ENCODE data around the gene CFLAR. TPM values are rescaled to one million over a fixed set of nuclear protein-coding genes. Genes with fewer than 3 reads are reported as not detected.

The CFLAR gene
- total and polyA plus RNA-seq, 2 of the 13 experiments (the other 11 are each of a cell fraction or from before 2014, with no cell fraction given): 43.8 to 92.1 TPM

- no peak for TF ChIP-seq HOXA7 (CRISPR knock-in tag; IDR thresholded peaks at IDR 0.05)
- peak; percentile 49 for TF ChIP-seq NR0B2 (CRISPR knock-in tag; IDR thresholded peaks at IDR 0.05)
- peak; percentile 86; the same call in 1 of the 2 replicates for TF ChIP-seq MED13 (CRISPR knock-in tag; IDR thresholded peaks at IDR 0.05)
- peak; percentile 100 for TF ChIP-seq ZBTB46 (CRISPR knock-in tag; IDR thresholded peaks at IDR 0.05; ENCODE audit: borderline replicate concordance)
- TF ChIP-seq KLF9 (CRISPR knock-in tag; IDR thresholded peaks at IDR 0.05; ENCODE audit: low read depth): no peak; the same call in 1 of the 2 replicates
- TF ChIP-seq DZIP1 (CRISPR knock-in tag; IDR thresholded peaks at IDR 0.05): 0 out of 2 replicates have a peak, but pooled peaks have one; percentile 64
- peak; percentile 51; the same call in 1 of the 2 replicates for TF ChIP-seq IRF9 (CRISPR knock-in tag; IDR thresholded peaks at IDR 0.05; ENCODE audit: borderline replicate concordance)
- 0 out of 2 replicates have a peak, but pooled peaks have one; percentile 11 for TF ChIP-seq ZNF557 (CRISPR knock-in tag; IDR thresholded peaks at IDR 0.05)
- TF ChIP-seq NONO (IDR thresholded peaks at IDR 0.05): no peak
- TF ChIP-seq NONO (CRISPR knock-in tag; conservative IDR thresholded peaks at IDR 0.05): 0 out of 2 replicates have a peak, but pooled peaks have one; percentile 29
- TF ChIP-seq MTF2 (CRISPR knock-in tag; IDR thresholded peaks at IDR 0.05; ENCODE audit: borderline replicate concordance): peak; percentile 89
- TF ChIP-seq ZNF572 (CRISPR knock-in tag; IDR thresholded peaks at IDR 0.05): peak; percentile 65; the same call in 1 of the 2 replicates
- TF ChIP-seq ZFP1 (CRISPR knock-in tag; IDR thresholded peaks at IDR 0.05): no peak
- 0 out of 2 replicates have a peak, but pooled peaks have one; percentile 22 for TF ChIP-seq IRX3 (CRISPR knock-in tag; IDR thresholded peaks at IDR 0.05; ENCODE audit: borderline replicate concordance, low read depth)
- no peak for TF ChIP-seq XRCC5 (optimal IDR thresholded peaks at IDR 0.05; ENCODE audit: low read length)
- TF ChIP-seq ZFP90 (CRISPR knock-in tag; IDR thresholded peaks at IDR 0.05; ENCODE audit: borderline replicate concordance): peak; percentile 90
- TF ChIP-seq ARID5B (CRISPR knock-in tag; IDR thresholded peaks at IDR 0.05): peak; percentile 69
- peak; percentile 31 for TF ChIP-seq PTBP1 (IDR thresholded peaks at IDR 0.05; ENCODE audit: low read depth, low read length, poor library complexity, severe bottlenecking)
These were observed at the start of gene CFLAR (continued) for GRCh38 chr2:201116115-201116958.
